ENCODE data around the gene NRG3. TPM values are rescaled to one million over a fixed set of nuclear protein-coding genes. Genes with fewer than 3 reads are reported as not detected.

The NRG3 gene
- polyA plus RNA-seq, 3 donors from 2014 or later = not detected

- peaks cover 2 to 33% (median 16%) of the 10 kb centered on the region in 6 donors for H3K9me3 Mint-ChIP-seq
- DNase-seq = no peak
- peaks cover 0 to 3% of the 10 kb centered on the region in 2 donors for H3K4me1 Mint-ChIP-seq
- H3K36me3 Mint-ChIP-seq = no peaks in the 10 kb centered on the region
- peaks cover 4 to 11% (median 6%) of the 10 kb centered on the region in 3 donors for H3K27me3 Mint-ChIP-seq (ENCODE audit: low read depth in 3 of 3)
- no peak overlapping the region for H3K27ac Mint-ChIP-seq
- no peak overlapping the region for H3K4me3 Mint-ChIP-seq
Measured at GRCh38 chr10:81872206-81872862, 2.7 kb upstream of the NRG3 start.

- Mint-ChIP-seq H3K9me3 (peaks cover 2 to 31% (median 17%) of the 10 kb centered on the region in 6 donors), H3K4me1 (peaks cover 0 to 3% of the 10 kb centered on the region in 2 donors), H3K36me3 (no peaks in the 10 kb centered on the region), H3K4me3 (no peak overlapping the region), H3K27ac (no peak overlapping the region), H3K27me3 (ENCODE audit: low read depth in 3 of 3) (peaks cover 4 to 11% (median 6%) of the 10 kb centered on the region in 3 donors)
- DNase-seq = no peak
Measured at GRCh38 chr10:81873231-81873931, 1.6 kb upstream of the NRG3 start.

DNA sequence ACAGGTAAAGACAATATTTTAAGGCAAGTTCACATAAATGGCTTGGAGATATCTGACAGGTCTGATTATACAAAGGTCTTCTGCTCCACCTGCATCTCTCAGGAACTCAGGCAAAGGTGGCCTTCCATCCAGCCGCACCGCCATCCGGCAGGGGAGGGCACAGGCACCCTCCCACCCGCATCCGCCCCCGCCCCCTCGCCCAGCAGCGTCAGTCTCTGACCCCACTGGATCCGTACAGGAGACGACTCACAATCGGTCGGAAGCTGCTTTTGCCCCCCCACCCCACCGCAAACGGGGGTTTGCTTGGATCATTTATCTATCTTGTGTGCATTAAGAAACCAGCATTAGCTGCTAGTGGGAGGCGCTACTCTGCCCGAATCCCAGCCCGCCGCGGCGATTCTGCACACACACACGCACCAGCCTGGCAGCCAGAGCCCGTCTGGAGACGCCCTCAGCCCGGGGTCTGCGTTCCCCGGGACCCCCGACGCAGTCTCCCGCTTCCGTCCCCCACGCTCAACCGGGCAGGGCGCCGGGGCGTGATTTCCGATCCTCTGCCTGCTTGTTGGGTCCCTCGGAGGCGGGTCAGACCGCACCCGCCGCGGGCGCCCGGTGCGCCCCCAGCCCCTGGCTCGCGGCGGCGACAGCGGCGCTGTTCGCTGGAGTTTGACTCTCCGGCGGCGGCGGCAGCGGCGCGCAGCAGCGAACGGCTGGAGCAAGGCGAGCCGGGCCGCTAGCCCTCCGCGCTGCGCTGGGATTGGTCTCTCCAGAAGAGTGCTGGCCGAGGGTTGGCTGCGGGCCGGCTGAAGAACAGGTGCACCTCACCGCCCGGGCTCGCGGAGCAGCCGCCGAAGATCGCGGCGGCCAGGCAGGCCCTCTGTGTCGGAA lies 820 bp upstream of the NRG3 start:
- no peak for DNase-seq
- no peaks in the 10 kb centered on the region for H3K36me3 Mint-ChIP-seq
- H3K27me3 Mint-ChIP-seq (ENCODE audit: low read depth in 3 of 3) = peaks cover 4 to 13% (median 6%) of the 10 kb centered on the region in 3 donors
- no peak overlapping the region for H3K4me3 Mint-ChIP-seq
- no peak overlapping the region for H3K27ac Mint-ChIP-seq
- H3K9me3 Mint-ChIP-seq = peaks cover 2 to 31% (median 16%) of the 10 kb centered on the region in 6 donors
- H3K4me1 Mint-ChIP-seq = peaks cover 0 to 3% of the 10 kb centered on the region in 2 donors

- no peak overlapping the region for H3K27ac Mint-ChIP-seq
- H3K4me1 Mint-ChIP-seq = peaks cover 0 to 3% of the 10 kb centered on the region in 2 donors
- no peak for DNase-seq
Measured at GRCh38 chr10:81875467-81876252, 666 bp downstream of the NRG3 start.

GRCh38 chr10:81876253-81877077 lies 1.5 kb downstream of the NRG3 start:
- H3K4me3 Mint-ChIP-seq = peak overlapping the region in 2 of 5 donors; percentile 26 to 56
- no peak overlapping the region for H3K27ac Mint-ChIP-seq
- peaks cover 0 to 3% of the 10 kb centered on the region in 2 donors for H3K4me1 Mint-ChIP-seq
- H3K9me3 Mint-ChIP-seq = peaks cover 2 to 35% (median 17%) of the 10 kb centered on the region in 6 donors
- no peak for DNase-seq
- H3K36me3 Mint-ChIP-seq = no peaks in the 10 kb centered on the region
- peaks cover 4 to 13% (median 4%) of the 10 kb centered on the region in 3 donors for H3K27me3 Mint-ChIP-seq (ENCODE audit: low read depth in 3 of 3)

More at GRCh38 chr10:81875467-81876252, 666 bp downstream of the NRG3 start:
- H3K27me3 Mint-ChIP-seq (ENCODE audit: low read depth in 3 of 3) = peaks cover 4 to 13% (median 6%) of the 10 kb centered on the region in 3 donors
- no peaks in the 10 kb centered on the region for H3K36me3 Mint-ChIP-seq
- peak overlapping the region in 3 of 5 donors; percentile 18 to 56 (median 43) for H3K4me3 Mint-ChIP-seq
- H3K9me3 Mint-ChIP-seq = peaks cover 2 to 32% (median 16%) of the 10 kb centered on the region in 6 donors

GRCh38 chr10:81877596-81877995 lies 2.6 kb downstream of the NRG3 start:
- Mint-ChIP-seq H3K9me3 (peaks cover 2 to 29% (median 12%) of the 10 kb centered on the region in 6 donors), H3K27ac (no peak overlapping the region), H3K4me3 (peak overlapping the region in 1 of 5 donors; percentile 13), H3K36me3 (no peaks in the 10 kb centered on the region), H3K4me1 (peaks cover 0 to 3% of the 10 kb centered on the region in 2 donors), H3K27me3 (ENCODE audit: low read depth in 3 of 3) (peaks cover 3 to 11% (median 4%) of the 10 kb centered on the region in 3 donors)
- DNase-seq = no peak

GRCh38 chr10:81882011-81882410 lies 7.0 kb downstream of the NRG3 start:
- no peaks in the 10 kb centered on the region for H3K36me3 Mint-ChIP-seq
- no peak for DNase-seq
- no peak overlapping the region for H3K4me3 Mint-ChIP-seq
- H3K9me3 Mint-ChIP-seq = peaks cover 0 to 18% (median 7%) of the 10 kb centered on the region in 6 donors
- no peak overlapping the region for H3K27ac Mint-ChIP-seq
- no peaks in the 10 kb centered on the region for H3K4me1 Mint-ChIP-seq
- H3K27me3 Mint-ChIP-seq (ENCODE audit: low read depth in 3 of 3) = peaks cover 0 to 2% (median 0%) of the 10 kb centered on the region in 3 donors

DNA sequence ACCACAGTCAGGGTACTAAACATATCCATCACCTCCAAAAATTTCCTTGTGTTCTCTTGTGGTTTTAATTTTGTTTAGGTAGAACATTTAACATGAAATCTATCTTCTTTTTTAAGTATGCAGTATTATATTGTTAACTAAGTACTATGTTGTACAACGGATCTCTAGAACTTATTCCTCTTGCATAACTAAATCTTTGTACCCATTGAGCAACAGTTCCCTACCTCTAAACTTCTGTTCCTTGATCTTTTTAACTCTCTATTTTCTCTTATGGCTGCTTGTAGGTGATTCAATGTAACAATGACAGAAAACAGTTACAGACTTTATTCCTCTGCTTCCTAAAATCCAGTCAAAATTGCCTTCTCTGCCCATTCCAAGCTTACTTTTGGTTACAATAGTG lies 9.9 kb downstream of the NRG3 start:
- H3K4me3 Mint-ChIP-seq = no peak overlapping the region

GRCh38 chr10:81885491-81885890 lies 10.5 kb downstream of the NRG3 start:
- H3K36me3 Mint-ChIP-seq = no peaks in the 10 kb centered on the region
- H3K27me3 Mint-ChIP-seq (ENCODE audit: low read depth in 3 of 3) = peaks cover 0 to 1% (median 0%) of the 10 kb centered on the region in 3 donors
- no peaks in the 10 kb centered on the region for H3K4me1 Mint-ChIP-seq
- H3K4me3 Mint-ChIP-seq = no peak overlapping the region
- DNase-seq = no peak
- no peak overlapping the region for H3K27ac Mint-ChIP-seq
- peaks cover 0 to 14% (median 1%) of the 10 kb centered on the region in 6 donors for H3K9me3 Mint-ChIP-seq

More for the DNA sequence above, 9.9 kb downstream of the NRG3 start:
- Mint-ChIP-seq H3K4me1 (no peaks in the 10 kb centered on the region), H3K27me3 (ENCODE audit: low read depth in 3 of 3) (peaks cover 0 to 1% (median 0%) of the 10 kb centered on the region in 3 donors), H3K9me3 (peaks cover 0 to 17% (median 1%) of the 10 kb centered on the region in 6 donors), H3K36me3 (no peaks in the 10 kb centered on the region), H3K27ac (no peak overlapping the region)
- DNase-seq = no peak

DNA sequence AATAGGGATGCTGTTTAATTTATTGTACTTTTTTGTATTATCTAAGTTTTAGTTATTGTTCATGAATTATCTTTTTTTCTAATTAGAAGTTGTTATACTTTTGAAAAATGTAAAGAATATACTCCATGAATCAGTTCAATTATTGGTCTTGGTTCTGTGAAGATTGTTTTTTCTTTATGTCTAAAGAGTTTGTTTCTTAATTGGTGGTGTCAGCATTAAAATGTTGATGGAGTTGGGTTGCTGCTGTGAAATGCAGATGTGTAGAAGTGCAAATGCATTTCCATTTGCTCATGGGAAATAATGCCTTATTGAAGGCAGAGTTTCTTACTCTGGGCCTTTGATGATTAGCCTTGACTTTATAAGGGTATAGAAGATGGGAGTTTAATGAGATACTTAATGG lies 11.9 kb downstream of the NRG3 start:
- peaks cover 0 to 1% (median 0%) of the 10 kb centered on the region in 3 donors for H3K27me3 Mint-ChIP-seq (ENCODE audit: low read depth in 3 of 3)
- H3K9me3 Mint-ChIP-seq = peaks cover 0 to 14% (median 2%) of the 10 kb centered on the region in 6 donors
- no peak overlapping the region for H3K27ac Mint-ChIP-seq
- no peaks in the 10 kb centered on the region for H3K36me3 Mint-ChIP-seq
- H3K4me3 Mint-ChIP-seq = no peak overlapping the region
- DNase-seq = no peak
- H3K4me1 Mint-ChIP-seq = no peaks in the 10 kb centered on the region

- H3K4me3 Mint-ChIP-seq = no peak overlapping the region
- no peaks in the 10 kb centered on the region for H3K4me1 Mint-ChIP-seq
- H3K27me3 Mint-ChIP-seq (ENCODE audit: low read depth in 3 of 3) = peaks cover 0 to 3% (median 0%) of the 10 kb centered on the region in 3 donors
- peaks cover 0 to 14% (median 3%) of the 10 kb centered on the region in 6 donors for H3K9me3 Mint-ChIP-seq
- DNase-seq = no peak
- H3K27ac Mint-ChIP-seq = no peak overlapping the region
- no peaks in the 10 kb centered on the region for H3K36me3 Mint-ChIP-seq
Measured at GRCh38 chr10:81889181-81889769, 14.3 kb downstream of the NRG3 start.

DNA sequence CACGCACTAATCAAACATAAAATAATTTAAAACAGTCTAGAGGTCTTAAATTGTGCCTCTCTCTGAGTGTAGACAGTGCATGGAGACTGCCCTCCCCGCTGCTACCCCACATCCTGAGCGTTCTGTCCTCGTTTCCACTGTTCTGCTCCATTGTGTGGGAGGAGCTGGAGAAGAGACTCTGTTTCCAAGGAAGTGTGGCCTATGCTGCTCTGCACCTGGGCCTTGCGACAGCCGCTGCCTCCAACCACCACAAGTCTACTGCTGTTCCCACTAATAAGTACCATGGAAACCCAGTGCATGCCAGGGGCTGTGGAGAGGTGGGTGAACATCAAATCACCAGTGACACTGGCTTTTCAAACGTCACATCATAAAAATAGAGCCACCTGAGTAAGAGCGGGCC lies 19.6 kb downstream of the NRG3 start:
- Mint-ChIP-seq H3K4me1 (no peaks in the 10 kb centered on the region), H3K36me3 (no peaks in the 10 kb centered on the region)

More for the DNA sequence above, 19.6 kb downstream of the NRG3 start:
- Mint-ChIP-seq H3K27me3 (ENCODE audit: low read depth in 3 of 3) (peaks cover 0 to 2% (median 1%) of the 10 kb centered on the region in 3 donors), H3K4me3 (no peak overlapping the region), H3K27ac (no peak overlapping the region), H3K9me3 (peaks cover 0 to 16% (median 9%) of the 10 kb centered on the region in 6 donors)
- DNase-seq = no peak
